OCI-LY1 (cell line): Measurements from ENCODE around the gene TAF4.

ENCODE experiments used
- H2AFZ ChIP-seq: fragments of 200-600 bp; sonication (generic), shearing (Covaris generic); 2 replicates; pipeline ENCODE4 v1.6.0; 2014; ENCODE audit warnings: antibody characterized with exemption, mild to moderate bottlenecking, low read length
- H3F3A ChIP-seq: fragments of 200-600 bp; sonication (generic), shearing (Covaris generic); 2 replicates; pipeline ENCODE4 v1.6.0; 2014; ENCODE audit warnings: mild to moderate bottlenecking, antibody characterized with exemption, low read length, moderate library complexity; ENCODE audit not compliant: insufficient read depth
- H3K27ac ChIP-seq: fragments of 200-600 bp; sonication (generic); 2 replicates; pipeline ENCODE4 v1.5.1; 2014; ENCODE audit warnings: low read length, mixed run types, mild to moderate bottlenecking, low read depth; ENCODE audit not compliant: poor library complexity, severe bottlenecking
- H3K27me3 ChIP-seq: fragments of 200-600 bp; sonication (generic); 2 replicates; pipeline ENCODE4 v1.6.0; 2014; ENCODE audit warnings: antibody characterized with exemption, mild to moderate bottlenecking, low read length, moderate library complexity; ENCODE audit not compliant: insufficient read depth
- H3K36me3 ChIP-seq: fragments of 200-600 bp; sonication (generic); 2 replicates; pipeline ENCODE4 v1.6.1; 2014; ENCODE audit warnings: mild to moderate bottlenecking, antibody characterized with exemption, low read length, moderate library complexity, mixed read lengths; ENCODE audit not compliant: insufficient read depth
- H3K4me1 ChIP-seq: fragments of 200-600 bp; sonication (generic); 2 replicates; pipeline ENCODE4 v1.5.1; 2014; ENCODE audit warnings: mild to moderate bottlenecking, low read length, moderate library complexity; ENCODE audit not compliant: insufficient read depth, severe bottlenecking
- H3K4me2 ChIP-seq: fragments of 200-600 bp; sonication (generic), shearing (Covaris generic); 2 replicates; pipeline ENCODE4 v1.6.1; 2014; ENCODE audit warnings: low read length
- H3K4me3 ChIP-seq: fragments of 200-600 bp; sonication (generic); 2 replicates; pipeline ENCODE4 v1.5.1; 2014; ENCODE audit warnings: low read length, low read depth, mild to moderate bottlenecking, mixed read lengths; ENCODE audit not compliant: poor library complexity, severe bottlenecking
- H3K79me2 ChIP-seq: fragments of 200-600 bp; shearing (Covaris generic); 2 replicates; pipeline ENCODE4 v1.6.1; 2016; ENCODE audit warnings: mixed run types, low read length, mixed read lengths; ENCODE audit not compliant: insufficient read depth
- H3K9ac ChIP-seq: fragments of 200-600 bp; sonication (generic), shearing (Covaris generic); 2 replicates; pipeline ENCODE4 v1.6.1; 2014; ENCODE audit warnings: mild to moderate bottlenecking, low read length, mixed read lengths
- H3K9me2 ChIP-seq: fragments of 200-600 bp; sonication (generic), shearing (Covaris generic); 2 replicates; pipeline ENCODE4 v1.6.1; 2014; ENCODE audit warnings: low read depth, mild to moderate bottlenecking, low read length, mixed read lengths
- H3K9me3 ChIP-seq: fragments of 200-600 bp; shearing (Covaris generic); 2 replicates; pipeline ENCODE4 v1.6.1; 2014; ENCODE audit warnings: low read length, mixed read lengths
- H4K20me1 ChIP-seq: fragments of 200-600 bp; sonication (generic), shearing (Covaris generic); 2 replicates; pipeline ENCODE4 v1.6.0; 2016; ENCODE audit warnings: mild to moderate bottlenecking, low read length; ENCODE audit not compliant: insufficient read depth
- EZH2 ChIP-seq: fragments of 200-600 bp; sonication (generic), shearing (Covaris generic); IDR thresholded peaks from 2 replicates; pipeline ENCODE4 v1.8.0; 2017; ENCODE audit warnings: borderline replicate concordance, mixed run types, mild to moderate bottlenecking, antibody characterized with exemption, low read length, moderate library complexity, mixed read lengths
- TF ChIP-seq, protein P1 (sequence below): fragments of 200-600 bp; sonication (generic), shearing (Covaris generic); IDR thresholded peaks from 2 replicates; pipeline ENCODE4 v1.5.1; 2017; ENCODE audit warnings: mild to moderate bottlenecking, antibody characterized with exemption, low read length, moderate library complexity, mixed read lengths

TAF4 gene

DNA sequence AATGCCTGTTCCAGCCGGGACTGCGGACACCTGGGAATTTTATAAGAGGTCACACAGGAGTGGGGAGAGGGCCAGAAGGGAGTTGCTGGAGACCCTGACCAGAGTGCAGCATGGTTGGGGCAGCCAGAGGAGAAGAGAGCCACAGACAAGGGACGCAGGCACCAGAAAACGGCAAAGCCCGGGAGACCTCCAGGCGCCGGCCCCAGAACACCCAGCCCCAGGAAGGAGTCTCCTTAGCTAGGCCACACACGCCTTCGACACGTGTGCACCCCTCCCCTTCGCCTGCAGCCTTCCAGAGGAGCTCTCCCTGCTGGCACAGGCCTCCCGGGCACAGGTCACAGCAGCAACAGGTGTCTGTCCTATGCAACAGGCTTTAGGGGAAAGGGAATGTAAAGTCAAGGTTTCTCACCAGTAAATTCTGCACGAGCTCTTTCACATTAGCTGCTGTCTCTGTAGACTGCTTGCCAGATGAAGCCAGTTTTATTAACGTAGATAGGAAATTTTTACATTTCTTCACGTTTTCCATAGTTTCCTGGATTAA is 57.0 kb downstream of the TAF4 start:
- no peak overlapping the region for H3K27ac ChIP-seq
- no peaks in the 10 kb centered on the region for H3F3A ChIP-seq
- H3K79me2 ChIP-seq: no peaks in the 10 kb centered on the region
- H3K4me1 ChIP-seq: peaks cover 35% of the 10 kb centered on the region
- peaks cover 40% of the 10 kb centered on the region; the same call in 1 of the 2 replicates for H3K36me3 ChIP-seq
- no peaks in the 10 kb centered on the region for H3K27me3 ChIP-seq
- no peaks in the 10 kb centered on the region for H3K9me2 ChIP-seq
- TF ChIP-seq, protein P1, sequence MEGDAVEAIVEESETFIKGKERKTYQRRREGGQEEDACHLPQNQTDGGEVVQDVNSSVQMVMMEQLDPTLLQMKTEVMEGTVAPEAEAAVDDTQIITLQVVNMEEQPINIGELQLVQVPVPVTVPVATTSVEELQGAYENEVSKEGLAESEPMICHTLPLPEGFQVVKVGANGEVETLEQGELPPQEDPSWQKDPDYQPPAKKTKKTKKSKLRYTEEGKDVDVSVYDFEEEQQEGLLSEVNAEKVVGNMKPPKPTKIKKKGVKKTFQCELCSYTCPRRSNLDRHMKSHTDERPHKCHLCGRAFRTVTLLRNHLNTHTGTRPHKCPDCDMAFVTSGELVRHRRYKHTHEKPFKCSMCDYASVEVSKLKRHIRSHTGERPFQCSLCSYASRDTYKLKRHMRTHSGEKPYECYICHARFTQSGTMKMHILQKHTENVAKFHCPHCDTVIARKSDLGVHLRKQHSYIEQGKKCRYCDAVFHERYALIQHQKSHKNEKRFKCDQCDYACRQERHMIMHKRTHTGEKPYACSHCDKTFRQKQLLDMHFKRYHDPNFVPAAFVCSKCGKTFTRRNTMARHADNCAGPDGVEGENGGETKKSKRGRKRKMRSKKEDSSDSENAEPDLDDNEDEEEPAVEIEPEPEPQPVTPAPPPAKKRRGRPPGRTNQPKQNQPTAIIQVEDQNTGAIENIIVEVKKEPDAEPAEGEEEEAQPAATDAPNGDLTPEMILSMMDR: no peak
- TF ChIP-seq EZH2: no peak
- H4K20me1 ChIP-seq: no peaks in the 10 kb centered on the region
- H3K4me2 ChIP-seq: no peak overlapping the region
- H2AFZ ChIP-seq: no peak overlapping the region
- no peak overlapping the region for H3K4me3 ChIP-seq
- H3K9me3 ChIP-seq: no peaks in the 10 kb centered on the region
- no peak overlapping the region for H3K9ac ChIP-seq

DNA sequence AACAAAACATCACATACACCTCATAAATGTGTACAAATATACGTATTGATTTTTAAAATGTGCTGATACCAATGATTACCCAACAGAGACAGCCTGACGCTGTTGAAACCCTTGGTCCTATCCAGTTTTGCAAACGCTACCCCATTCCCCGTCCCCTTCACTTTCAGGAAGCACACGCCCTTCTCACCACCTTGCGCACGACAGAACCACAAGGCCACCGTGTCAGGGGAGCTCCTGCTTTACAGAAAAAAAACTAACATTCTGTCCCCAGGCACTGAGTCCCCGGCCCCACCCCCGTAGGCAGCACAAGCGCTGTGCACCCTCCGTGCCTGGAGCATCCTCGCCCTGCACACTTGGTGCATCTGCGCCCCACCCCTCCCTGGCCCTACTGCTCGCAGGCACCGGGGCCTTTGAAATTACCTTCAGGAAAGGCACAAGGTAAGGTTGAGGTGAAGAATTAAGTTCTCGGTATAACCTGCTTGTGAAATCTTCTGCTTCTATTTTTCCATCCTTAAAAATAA is 58.5 kb downstream of the TAF4 start:
- Histone ChIP-seq H4K20me1 (no peaks in the 10 kb centered on the region), H3K36me3 (peaks cover 45% of the 10 kb centered on the region)
- TF ChIP-seq, protein P1: no peak
- no peak for TF ChIP-seq EZH2

DNA sequence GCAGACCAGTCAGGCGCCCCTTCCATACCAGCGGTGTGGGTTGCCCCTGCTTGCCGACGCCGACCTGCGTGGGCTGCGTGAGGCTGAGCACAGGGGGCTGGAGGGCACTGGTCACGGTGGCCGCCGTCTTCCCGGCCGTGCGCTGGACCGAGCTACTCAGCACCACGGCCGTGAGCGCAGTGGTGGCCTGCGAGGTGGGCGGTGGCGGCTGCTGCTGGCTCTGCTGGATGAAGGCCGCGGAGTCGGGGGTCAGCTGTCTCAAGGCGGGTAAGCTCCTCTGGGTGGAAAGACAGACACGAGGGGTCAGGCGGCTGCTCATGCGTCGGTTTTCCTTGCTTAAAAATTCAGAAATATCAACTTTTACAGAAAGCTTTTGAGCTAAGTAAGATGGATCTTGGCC is 59.2 kb downstream of the TAF4 start:
- Histone ChIP-seq H3K36me3 (peaks cover 51% of the 10 kb centered on the region), H3K4me1 (peaks cover 42% of the 10 kb centered on the region), H3F3A (no peaks in the 10 kb centered on the region), H3K27ac (no peak overlapping the region), H3K4me2 (no peak overlapping the region), H3K9ac (no peak overlapping the region), H3K79me2 (no peaks in the 10 kb centered on the region), H4K20me1 (no peaks in the 10 kb centered on the region), H3K27me3 (no peaks in the 10 kb centered on the region), H2AFZ (no peak overlapping the region), H3K9me3 (no peaks in the 10 kb centered on the region), H3K9me2 (no peaks in the 10 kb centered on the region), H3K4me3 (no peak overlapping the region)
- no peak for TF ChIP-seq EZH2
- TF ChIP-seq, protein P1: no peak

More for the DNA sequence above, 58.5 kb downstream of the TAF4 start:
- no peak overlapping the region for H3K4me2 ChIP-seq
- H3K9me3 ChIP-seq: no peaks in the 10 kb centered on the region
- H3K4me3 ChIP-seq: no peak overlapping the region
- no peaks in the 10 kb centered on the region for H3K9me2 ChIP-seq
- no peaks in the 10 kb centered on the region for H3F3A ChIP-seq
- no peaks in the 10 kb centered on the region for H3K79me2 ChIP-seq
- no peaks in the 10 kb centered on the region for H3K27me3 ChIP-seq
- no peak overlapping the region for H2AFZ ChIP-seq
- H3K9ac ChIP-seq: no peak overlapping the region
- no peak overlapping the region for H3K27ac ChIP-seq
- H3K4me1 ChIP-seq: peaks cover 48% of the 10 kb centered on the region
